Neural progenitor cell (in vitro differentiated cells): ENCODE results near the gene SPATA33.

Experiments used
- EZH2 ChIP-seq: fragments of 200-600 bp; sonication (generic); IDR thresholded peaks from 2 replicates; pipeline ENCODE4 v1.6.1; 2017; ENCODE audit warnings: antibody characterized with exemption, mild to moderate bottlenecking, moderate library complexity
- EZH2phosphoT487 ChIP-seq: fragments of 200-600 bp; sonication (generic); IDR thresholded peaks from 2 replicates; pipeline ENCODE4 v1.6.1; 2017; ENCODE audit warnings: antibody characterized with exemption
- TF ChIP-seq, protein P1 (sequence below): fragments of 200-600 bp; sonication (generic); IDR thresholded peaks from 2 replicates; pipeline ENCODE4 v1.5.1; 2017; ENCODE audit warnings: antibody characterized with exemption, mild to moderate bottlenecking

DNA sequence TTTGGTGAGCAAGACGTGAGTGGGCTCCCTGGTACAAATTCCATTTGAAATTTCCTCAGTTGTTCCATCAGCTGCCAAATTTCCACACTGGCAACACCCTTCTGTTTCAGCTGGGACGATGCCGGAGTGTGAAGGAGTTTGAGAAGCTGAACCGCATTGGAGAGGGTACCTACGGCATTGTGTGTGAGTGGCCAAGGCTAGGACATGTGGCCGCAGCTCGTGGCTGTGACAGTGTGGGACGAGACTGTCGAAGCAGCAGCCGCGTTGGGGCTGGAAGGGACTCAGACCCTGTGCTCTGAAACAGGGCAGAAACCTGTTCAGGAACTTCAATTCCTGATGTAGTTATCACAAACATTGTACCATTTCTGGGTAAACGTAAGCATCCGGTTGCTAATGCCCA lies 31.5 kb downstream of the SPATA33 start:
- TF ChIP-seq EZH2 (no peak), EZH2phosphoT487 (no peak)
- TF ChIP-seq, protein P1, sequence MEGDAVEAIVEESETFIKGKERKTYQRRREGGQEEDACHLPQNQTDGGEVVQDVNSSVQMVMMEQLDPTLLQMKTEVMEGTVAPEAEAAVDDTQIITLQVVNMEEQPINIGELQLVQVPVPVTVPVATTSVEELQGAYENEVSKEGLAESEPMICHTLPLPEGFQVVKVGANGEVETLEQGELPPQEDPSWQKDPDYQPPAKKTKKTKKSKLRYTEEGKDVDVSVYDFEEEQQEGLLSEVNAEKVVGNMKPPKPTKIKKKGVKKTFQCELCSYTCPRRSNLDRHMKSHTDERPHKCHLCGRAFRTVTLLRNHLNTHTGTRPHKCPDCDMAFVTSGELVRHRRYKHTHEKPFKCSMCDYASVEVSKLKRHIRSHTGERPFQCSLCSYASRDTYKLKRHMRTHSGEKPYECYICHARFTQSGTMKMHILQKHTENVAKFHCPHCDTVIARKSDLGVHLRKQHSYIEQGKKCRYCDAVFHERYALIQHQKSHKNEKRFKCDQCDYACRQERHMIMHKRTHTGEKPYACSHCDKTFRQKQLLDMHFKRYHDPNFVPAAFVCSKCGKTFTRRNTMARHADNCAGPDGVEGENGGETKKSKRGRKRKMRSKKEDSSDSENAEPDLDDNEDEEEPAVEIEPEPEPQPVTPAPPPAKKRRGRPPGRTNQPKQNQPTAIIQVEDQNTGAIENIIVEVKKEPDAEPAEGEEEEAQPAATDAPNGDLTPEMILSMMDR, result no peak
